Ishikawa (cell line): ENCODE results near the gene TNFSF18.

Experiments
- CEBPB ChIP-seq: IDR thresholded peaks from 2 replicates; pipeline ENCODE4 v1.6.1; 2012
- CREB1 ChIP-seq: IDR thresholded peaks from 2 replicates; pipeline ENCODE4 v1.6.1; 2012; ENCODE audit warnings: low read depth
- EGR1 ChIP-seq: IDR thresholded peaks from 2 replicates; pipeline ENCODE4 v1.6.1; 2012
- EP300 ChIP-seq: IDR thresholded peaks from 2 replicates; pipeline ENCODE4 v1.6.1; 2012; ENCODE audit warnings: borderline replicate concordance
- FOXM1 ChIP-seq: IDR thresholded peaks from 2 replicates; pipeline ENCODE4 v1.6.1; 2012; ENCODE audit warnings: low read depth, borderline replicate concordance
- MAX ChIP-seq: IDR thresholded peaks from 2 replicates; pipeline ENCODE4 v1.6.1; 2012
- NFIC ChIP-seq: IDR thresholded peaks from 2 replicates; pipeline ENCODE4 v1.6.1; 2012
- RAD21 ChIP-seq: IDR thresholded peaks from 2 replicates; pipeline ENCODE4 v1.6.1; 2012; ENCODE audit warnings: low read depth
- TAF1 ChIP-seq: IDR thresholded peaks from 2 replicates; pipeline ENCODE4 v1.6.1; 2012; ENCODE audit warnings: low read depth, mild to moderate bottlenecking
- TCF12 ChIP-seq: IDR thresholded peaks from 2 replicates; pipeline ENCODE4 v1.6.1; 2012; ENCODE audit warnings: low read depth
- TEAD4 ChIP-seq: IDR thresholded peaks from 2 replicates; pipeline ENCODE4 v1.6.1; 2012
- USF1 ChIP-seq: IDR thresholded peaks from 2 replicates; pipeline ENCODE4 v1.6.1; 2012
- YY1 ChIP-seq: IDR thresholded peaks from 2 replicates; pipeline ENCODE4 v1.6.1; 2012; ENCODE audit warnings: low read depth
- ZBTB7A ChIP-seq: IDR thresholded peaks from 2 replicates; pipeline ENCODE4 v1.6.1; 2012; ENCODE audit warnings: low read depth
- TF ChIP-seq, protein P1 (sequence below): IDR thresholded peaks from 2 replicates; pipeline ENCODE4 v1.6.1; 2012; ENCODE audit warnings: low read depth, mild to moderate bottlenecking

Gene TNFSF18

DNA sequence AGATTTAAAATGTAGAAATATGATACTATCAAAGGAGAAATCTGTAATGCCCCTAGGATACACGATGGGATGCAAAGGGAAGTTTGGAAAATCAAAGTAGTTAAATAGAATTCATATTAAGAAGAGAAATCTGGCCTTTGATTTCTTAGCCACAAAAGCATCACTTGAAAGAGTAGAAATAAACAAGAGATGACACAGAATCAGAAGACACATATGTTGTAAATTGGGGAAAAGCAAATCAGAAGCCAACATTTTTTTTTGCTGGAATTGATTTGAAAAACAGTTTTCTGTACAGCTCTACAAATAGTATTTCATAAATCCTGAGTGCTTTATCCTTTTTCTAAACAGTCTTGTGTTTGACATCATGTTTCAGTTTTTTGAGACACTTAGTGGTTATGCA, 12.4 kb upstream of the TNFSF18 start:
- TF ChIP-seq EP300 (no peak), USF1 (no peak)

DNA sequence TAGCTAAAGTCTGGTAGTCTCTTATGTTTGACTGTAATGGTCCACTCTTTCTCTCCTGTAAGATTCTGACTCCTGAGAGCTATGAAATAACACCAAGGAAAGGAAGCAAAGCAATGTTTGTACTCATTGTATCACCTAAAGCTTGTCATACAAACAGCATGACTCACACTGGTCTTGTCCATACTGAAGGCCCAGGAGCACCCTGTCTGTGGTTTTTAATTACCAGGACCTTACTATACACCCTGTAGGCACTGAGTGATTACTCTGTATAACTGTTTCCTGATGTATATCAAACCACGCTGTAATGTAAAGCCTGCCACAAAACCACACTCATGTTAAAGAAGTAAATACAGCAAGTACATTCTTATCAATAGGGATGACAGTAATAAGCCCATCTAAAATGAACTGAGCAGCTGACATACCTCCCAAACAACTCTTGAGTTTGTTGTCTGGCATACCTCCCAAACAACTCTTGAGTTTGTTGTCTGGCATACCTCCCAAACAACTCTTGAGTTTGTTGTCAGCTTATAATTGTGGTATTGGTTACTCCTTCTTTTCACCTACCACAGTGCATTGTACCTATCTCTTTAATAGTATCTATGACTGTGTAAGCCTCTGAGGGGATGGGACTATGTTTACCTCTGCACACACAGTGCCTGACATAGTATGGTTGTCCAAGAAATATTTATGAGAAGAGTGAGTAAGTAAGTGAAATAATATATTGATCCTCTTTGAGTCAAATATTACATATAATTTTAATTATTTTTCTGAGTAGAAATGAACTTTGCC, 11.6 kb upstream of the TNFSF18 start:
- TF ChIP-seq NFIC (no peak), MAX (no peak), EP300 (no peak), TAF1 (no peak), YY1 (no peak), CREB1 (no peak), EGR1 (no peak), RAD21 (no peak), TEAD4 (no peak)
- TF ChIP-seq, protein P1, sequence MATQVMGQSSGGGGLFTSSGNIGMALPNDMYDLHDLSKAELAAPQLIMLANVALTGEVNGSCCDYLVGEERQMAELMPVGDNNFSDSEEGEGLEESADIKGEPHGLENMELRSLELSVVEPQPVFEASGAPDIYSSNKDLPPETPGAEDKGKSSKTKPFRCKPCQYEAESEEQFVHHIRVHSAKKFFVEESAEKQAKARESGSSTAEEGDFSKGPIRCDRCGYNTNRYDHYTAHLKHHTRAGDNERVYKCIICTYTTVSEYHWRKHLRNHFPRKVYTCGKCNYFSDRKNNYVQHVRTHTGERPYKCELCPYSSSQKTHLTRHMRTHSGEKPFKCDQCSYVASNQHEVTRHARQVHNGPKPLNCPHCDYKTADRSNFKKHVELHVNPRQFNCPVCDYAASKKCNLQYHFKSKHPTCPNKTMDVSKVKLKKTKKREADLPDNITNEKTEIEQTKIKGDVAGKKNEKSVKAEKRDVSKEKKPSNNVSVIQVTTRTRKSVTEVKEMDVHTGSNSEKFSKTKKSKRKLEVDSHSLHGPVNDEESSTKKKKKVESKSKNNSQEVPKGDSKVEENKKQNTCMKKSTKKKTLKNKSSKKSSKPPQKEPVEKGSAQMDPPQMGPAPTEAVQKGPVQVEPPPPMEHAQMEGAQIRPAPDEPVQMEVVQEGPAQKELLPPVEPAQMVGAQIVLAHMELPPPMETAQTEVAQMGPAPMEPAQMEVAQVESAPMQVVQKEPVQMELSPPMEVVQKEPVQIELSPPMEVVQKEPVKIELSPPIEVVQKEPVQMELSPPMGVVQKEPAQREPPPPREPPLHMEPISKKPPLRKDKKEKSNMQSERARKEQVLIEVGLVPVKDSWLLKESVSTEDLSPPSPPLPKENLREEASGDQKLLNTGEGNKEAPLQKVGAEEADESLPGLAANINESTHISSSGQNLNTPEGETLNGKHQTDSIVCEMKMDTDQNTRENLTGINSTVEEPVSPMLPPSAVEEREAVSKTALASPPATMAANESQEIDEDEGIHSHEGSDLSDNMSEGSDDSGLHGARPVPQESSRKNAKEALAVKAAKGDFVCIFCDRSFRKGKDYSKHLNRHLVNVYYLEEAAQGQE: no peak

GRCh38 chr1:173058556-173058955, 7.8 kb upstream of the TNFSF18 start:
- TF ChIP-seq MAX: no peak
- no peak for TF ChIP-seq TAF1
- TF ChIP-seq CREB1: no peak
- TF ChIP-seq RAD21: no peak
- TF ChIP-seq TEAD4: no peak
- TF ChIP-seq NFIC: no peak
- TF ChIP-seq ZBTB7A: no peak
- no peak for TF ChIP-seq FOXM1
- TF ChIP-seq CEBPB: no peak
- TF ChIP-seq, protein P1: no peak
- no peak for TF ChIP-seq TCF12
- no peak for TF ChIP-seq EGR1
- TF ChIP-seq EP300: no peak
- no peak for TF ChIP-seq YY1

DNA sequence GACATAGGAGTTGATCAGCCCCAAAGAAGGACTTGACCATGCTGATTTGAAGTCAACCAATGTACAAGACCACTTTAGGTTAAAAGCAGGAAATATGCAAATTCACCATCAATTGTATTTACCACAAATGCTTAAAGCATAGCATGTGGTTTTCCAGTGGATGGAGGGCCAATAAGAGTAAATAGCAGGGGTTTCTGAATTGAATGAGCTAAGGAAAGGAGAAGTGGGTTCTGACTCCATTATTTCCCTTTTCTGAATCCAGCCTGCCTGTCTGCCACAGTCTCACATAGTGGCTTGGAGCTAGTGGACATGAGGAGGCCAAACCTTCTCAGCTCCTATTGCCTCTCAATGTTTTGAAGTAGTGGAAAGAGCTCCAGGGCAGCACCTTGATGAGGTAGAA, 7.2 kb upstream of the TNFSF18 start:
- TF ChIP-seq, protein P1: no peak
- TF ChIP-seq CEBPB (no peak), MAX (no peak), YY1 (no peak), CREB1 (no peak), ZBTB7A (no peak), USF1 (no peak), TCF12 (no peak), EGR1 (no peak), TAF1 (no peak), NFIC (no peak), RAD21 (no peak), EP300 (no peak), FOXM1 (no peak), TEAD4 (no peak)
